Vagina (tissue), 2 donors: ENCODE results near the gene VAMP7.

Experiments used
- POLR2A ChIP-seq, 2 donors: fragments of 450-650 bp; IDR thresholded peaks; one replicate each; pipeline ENCODE4 v1.6.1; 2017; ENCODE audit warnings: antibody characterized with exemption in 2 of 2, mild to moderate bottlenecking in 2 of 2, moderate library complexity in 2 of 2
- POLR2AphosphoS5 ChIP-seq, 2 donors: sonication (generic); formaldehyde crosslinking; IDR thresholded peaks; one replicate each; pipeline ENCODE4 v1.9.0; 2017; ENCODE audit warnings: antibody characterized with exemption in 2 of 2, mild to moderate bottlenecking in 2 of 2, low read depth in 1 of 2; ENCODE audit not compliant: insufficient read depth in 1 of 2
- TF ChIP-seq, protein P1 (sequence below), 3 experiments: fragments of 450-650 bp in 2 of 3; fragments of 200-600 bp in 1 of 3; sonication (generic) in 1 of 3; IDR thresholded peaks; one replicate each; pipeline ENCODE4 v1.5.1; 2017 to 2019; ENCODE audit warnings: antibody characterized with exemption in 3 of 3, mild to moderate bottlenecking in 2 of 3, moderate library complexity in 2 of 3

DNA sequence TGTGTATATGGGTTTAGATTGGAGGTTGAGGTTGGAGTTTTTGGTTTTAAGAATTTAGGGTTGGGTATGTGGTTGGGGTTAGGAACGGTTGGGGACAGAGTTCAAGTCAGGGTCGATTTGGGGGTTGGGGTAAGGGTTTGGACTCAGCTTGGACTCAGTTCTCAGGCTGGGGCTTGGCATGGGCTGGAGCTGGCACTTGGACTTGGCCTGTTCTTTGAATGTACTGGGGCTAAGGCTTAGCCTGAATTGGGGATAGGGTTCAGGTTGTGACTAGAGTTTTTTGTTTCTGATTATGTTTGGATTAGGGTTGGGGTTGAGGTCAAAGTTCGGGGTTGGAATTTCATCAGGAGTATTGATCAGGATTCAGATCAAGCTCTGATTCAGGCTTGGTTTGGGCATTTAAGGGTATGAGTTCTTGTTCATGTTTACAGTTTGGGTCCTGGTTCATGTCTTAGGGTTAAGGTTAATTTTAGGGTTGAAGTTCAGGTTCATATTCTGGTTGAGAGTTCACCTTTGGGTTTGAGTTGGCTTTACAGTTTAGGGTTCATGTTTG, 70.2 kb downstream of the VAMP7 start:
- TF ChIP-seq, protein P1, sequence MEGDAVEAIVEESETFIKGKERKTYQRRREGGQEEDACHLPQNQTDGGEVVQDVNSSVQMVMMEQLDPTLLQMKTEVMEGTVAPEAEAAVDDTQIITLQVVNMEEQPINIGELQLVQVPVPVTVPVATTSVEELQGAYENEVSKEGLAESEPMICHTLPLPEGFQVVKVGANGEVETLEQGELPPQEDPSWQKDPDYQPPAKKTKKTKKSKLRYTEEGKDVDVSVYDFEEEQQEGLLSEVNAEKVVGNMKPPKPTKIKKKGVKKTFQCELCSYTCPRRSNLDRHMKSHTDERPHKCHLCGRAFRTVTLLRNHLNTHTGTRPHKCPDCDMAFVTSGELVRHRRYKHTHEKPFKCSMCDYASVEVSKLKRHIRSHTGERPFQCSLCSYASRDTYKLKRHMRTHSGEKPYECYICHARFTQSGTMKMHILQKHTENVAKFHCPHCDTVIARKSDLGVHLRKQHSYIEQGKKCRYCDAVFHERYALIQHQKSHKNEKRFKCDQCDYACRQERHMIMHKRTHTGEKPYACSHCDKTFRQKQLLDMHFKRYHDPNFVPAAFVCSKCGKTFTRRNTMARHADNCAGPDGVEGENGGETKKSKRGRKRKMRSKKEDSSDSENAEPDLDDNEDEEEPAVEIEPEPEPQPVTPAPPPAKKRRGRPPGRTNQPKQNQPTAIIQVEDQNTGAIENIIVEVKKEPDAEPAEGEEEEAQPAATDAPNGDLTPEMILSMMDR (IDR thresholded peaks at IDR 0.05) = no peak
- TF ChIP-seq POLR2A (IDR thresholded peaks at IDR 0.05) = no peak
- TF ChIP-seq POLR2AphosphoS5 (IDR thresholded peaks at IDR 0.05; ENCODE audit: insufficient read depth in 1 of 2, low read depth in 1 of 2) = no peak
